GM23338 (cell line): Measurements from ENCODE around the gene TMTC4.

Experiments used
- CREB1 ChIP-seq: fragments of 250-450 bp; sonication (Bioruptor Pico); IDR thresholded peaks from 2 replicates; pipeline ENCODE4 v1.5.0; 2020; ENCODE audit warnings: low read depth, mild to moderate bottlenecking, moderate library complexity
- EZH2 ChIP-seq: fragments of 200-600 bp; sonication (generic); IDR thresholded peaks from one replicate; pipeline ENCODE4 v1.8.0; 2017; ENCODE audit warnings: antibody characterized with exemption, mild to moderate bottlenecking, low read depth; ENCODE audit not compliant: unreplicated experiment
- EZH2phosphoT487 ChIP-seq: fragments of 200-600 bp; sonication (generic); IDR thresholded peaks from one replicate; pipeline ENCODE4 v1.8.1; 2018; ENCODE audit warnings: antibody characterized with exemption; ENCODE audit not compliant: unreplicated experiment
- JUNB ChIP-seq: IDR thresholded peaks from one replicate; pipeline ENCODE4 v1.6.1; 2016; ENCODE audit warnings: antibody characterized with exemption; ENCODE audit not compliant: unreplicated experiment
- NANOG ChIP-seq: IDR thresholded peaks from 2 replicates; pipeline ENCODE4 v1.6.1; 2016; ENCODE audit warnings: antibody characterized with exemption, borderline replicate concordance
- POLR2AphosphoS5 ChIP-seq: IDR thresholded peaks from 2 replicates; pipeline ENCODE4 v1.6.1; 2016; ENCODE audit warnings: antibody characterized with exemption, low read depth
- STAT1 ChIP-seq: IDR thresholded peaks from one replicate; pipeline ENCODE4 v1.6.1; 2016; ENCODE audit warnings: antibody characterized with exemption; ENCODE audit not compliant: unreplicated experiment
- ZNF114 ChIP-seq: fragments of 250-450 bp; sonication (Bioruptor Pico); IDR thresholded peaks from 2 replicates; pipeline ENCODE4 v1.5.0; 2020; ENCODE audit warnings: mild to moderate bottlenecking, moderate library complexity
- TF ChIP-seq, protein P1 (sequence below), 2 experiments: fragments of 200-600 bp in 1 of 2; sonication (generic) in 1 of 2; conservative IDR thresholded peaks; 2 replicates each; pipeline versions ENCODE4 v1.5.1 to v1.6.1; 2016 to 2017; ENCODE audit warnings: antibody characterized with exemption in 2 of 2, low read depth in 2 of 2, mild to moderate bottlenecking in 2 of 2, moderate library complexity in 1 of 2
- TF ChIP-seq, protein P2 (sequence below): IDR thresholded peaks from one replicate; pipeline ENCODE4 v1.6.1; 2018; ENCODE audit warnings: antibody characterized with exemption; ENCODE audit not compliant: unreplicated experiment
- TF ChIP-seq, protein P3 (sequence below): fragments of 250-450 bp; sonication (Bioruptor Pico); IDR thresholded peaks from 2 replicates; pipeline ENCODE4 v1.5.0; 2020; ENCODE audit warnings: mild to moderate bottlenecking, moderate library complexity
- TF ChIP-seq, protein P4 (sequence below): IDR thresholded peaks from 2 replicates; pipeline ENCODE4 v1.6.1; 2016; ENCODE audit warnings: antibody characterized with exemption

DNA sequence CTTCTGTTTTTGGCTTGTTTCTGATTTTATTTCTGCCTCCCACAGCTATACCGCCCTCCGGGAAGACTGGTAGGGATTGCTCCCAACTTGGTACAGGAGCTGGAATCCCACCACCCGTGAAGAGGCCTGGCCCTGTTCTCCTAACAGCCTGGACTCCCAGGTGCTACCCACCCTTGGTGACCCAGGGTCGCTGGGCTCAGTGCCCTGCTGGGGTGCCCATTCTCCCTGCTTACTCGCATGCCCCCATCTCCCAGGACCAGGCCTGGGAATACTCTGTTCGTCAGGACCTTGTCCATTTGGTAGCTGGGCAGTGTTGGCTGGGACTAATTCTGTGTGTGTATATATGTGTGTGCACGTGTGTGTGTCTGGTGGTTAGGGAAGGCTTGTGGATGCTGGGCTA lies 41.0 kb upstream of the TMTC4 start:
- TF ChIP-seq POLR2AphosphoS5 (no peak), NANOG (no peak), EZH2 (no peak), STAT1 (no peak), JUNB (no peak), EZH2phosphoT487 (no peak), CREB1 (CRISPR knock-in tag) (no peak), ZNF114 (no peak)
- TF ChIP-seq, protein P1, sequence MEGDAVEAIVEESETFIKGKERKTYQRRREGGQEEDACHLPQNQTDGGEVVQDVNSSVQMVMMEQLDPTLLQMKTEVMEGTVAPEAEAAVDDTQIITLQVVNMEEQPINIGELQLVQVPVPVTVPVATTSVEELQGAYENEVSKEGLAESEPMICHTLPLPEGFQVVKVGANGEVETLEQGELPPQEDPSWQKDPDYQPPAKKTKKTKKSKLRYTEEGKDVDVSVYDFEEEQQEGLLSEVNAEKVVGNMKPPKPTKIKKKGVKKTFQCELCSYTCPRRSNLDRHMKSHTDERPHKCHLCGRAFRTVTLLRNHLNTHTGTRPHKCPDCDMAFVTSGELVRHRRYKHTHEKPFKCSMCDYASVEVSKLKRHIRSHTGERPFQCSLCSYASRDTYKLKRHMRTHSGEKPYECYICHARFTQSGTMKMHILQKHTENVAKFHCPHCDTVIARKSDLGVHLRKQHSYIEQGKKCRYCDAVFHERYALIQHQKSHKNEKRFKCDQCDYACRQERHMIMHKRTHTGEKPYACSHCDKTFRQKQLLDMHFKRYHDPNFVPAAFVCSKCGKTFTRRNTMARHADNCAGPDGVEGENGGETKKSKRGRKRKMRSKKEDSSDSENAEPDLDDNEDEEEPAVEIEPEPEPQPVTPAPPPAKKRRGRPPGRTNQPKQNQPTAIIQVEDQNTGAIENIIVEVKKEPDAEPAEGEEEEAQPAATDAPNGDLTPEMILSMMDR (conservative IDR thresholded peaks at IDR 0.05; ENCODE audit: low read depth in 2 of 2): no peak
- TF ChIP-seq, protein P2, sequence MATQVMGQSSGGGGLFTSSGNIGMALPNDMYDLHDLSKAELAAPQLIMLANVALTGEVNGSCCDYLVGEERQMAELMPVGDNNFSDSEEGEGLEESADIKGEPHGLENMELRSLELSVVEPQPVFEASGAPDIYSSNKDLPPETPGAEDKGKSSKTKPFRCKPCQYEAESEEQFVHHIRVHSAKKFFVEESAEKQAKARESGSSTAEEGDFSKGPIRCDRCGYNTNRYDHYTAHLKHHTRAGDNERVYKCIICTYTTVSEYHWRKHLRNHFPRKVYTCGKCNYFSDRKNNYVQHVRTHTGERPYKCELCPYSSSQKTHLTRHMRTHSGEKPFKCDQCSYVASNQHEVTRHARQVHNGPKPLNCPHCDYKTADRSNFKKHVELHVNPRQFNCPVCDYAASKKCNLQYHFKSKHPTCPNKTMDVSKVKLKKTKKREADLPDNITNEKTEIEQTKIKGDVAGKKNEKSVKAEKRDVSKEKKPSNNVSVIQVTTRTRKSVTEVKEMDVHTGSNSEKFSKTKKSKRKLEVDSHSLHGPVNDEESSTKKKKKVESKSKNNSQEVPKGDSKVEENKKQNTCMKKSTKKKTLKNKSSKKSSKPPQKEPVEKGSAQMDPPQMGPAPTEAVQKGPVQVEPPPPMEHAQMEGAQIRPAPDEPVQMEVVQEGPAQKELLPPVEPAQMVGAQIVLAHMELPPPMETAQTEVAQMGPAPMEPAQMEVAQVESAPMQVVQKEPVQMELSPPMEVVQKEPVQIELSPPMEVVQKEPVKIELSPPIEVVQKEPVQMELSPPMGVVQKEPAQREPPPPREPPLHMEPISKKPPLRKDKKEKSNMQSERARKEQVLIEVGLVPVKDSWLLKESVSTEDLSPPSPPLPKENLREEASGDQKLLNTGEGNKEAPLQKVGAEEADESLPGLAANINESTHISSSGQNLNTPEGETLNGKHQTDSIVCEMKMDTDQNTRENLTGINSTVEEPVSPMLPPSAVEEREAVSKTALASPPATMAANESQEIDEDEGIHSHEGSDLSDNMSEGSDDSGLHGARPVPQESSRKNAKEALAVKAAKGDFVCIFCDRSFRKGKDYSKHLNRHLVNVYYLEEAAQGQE: no peak
- TF ChIP-seq, protein P3, sequence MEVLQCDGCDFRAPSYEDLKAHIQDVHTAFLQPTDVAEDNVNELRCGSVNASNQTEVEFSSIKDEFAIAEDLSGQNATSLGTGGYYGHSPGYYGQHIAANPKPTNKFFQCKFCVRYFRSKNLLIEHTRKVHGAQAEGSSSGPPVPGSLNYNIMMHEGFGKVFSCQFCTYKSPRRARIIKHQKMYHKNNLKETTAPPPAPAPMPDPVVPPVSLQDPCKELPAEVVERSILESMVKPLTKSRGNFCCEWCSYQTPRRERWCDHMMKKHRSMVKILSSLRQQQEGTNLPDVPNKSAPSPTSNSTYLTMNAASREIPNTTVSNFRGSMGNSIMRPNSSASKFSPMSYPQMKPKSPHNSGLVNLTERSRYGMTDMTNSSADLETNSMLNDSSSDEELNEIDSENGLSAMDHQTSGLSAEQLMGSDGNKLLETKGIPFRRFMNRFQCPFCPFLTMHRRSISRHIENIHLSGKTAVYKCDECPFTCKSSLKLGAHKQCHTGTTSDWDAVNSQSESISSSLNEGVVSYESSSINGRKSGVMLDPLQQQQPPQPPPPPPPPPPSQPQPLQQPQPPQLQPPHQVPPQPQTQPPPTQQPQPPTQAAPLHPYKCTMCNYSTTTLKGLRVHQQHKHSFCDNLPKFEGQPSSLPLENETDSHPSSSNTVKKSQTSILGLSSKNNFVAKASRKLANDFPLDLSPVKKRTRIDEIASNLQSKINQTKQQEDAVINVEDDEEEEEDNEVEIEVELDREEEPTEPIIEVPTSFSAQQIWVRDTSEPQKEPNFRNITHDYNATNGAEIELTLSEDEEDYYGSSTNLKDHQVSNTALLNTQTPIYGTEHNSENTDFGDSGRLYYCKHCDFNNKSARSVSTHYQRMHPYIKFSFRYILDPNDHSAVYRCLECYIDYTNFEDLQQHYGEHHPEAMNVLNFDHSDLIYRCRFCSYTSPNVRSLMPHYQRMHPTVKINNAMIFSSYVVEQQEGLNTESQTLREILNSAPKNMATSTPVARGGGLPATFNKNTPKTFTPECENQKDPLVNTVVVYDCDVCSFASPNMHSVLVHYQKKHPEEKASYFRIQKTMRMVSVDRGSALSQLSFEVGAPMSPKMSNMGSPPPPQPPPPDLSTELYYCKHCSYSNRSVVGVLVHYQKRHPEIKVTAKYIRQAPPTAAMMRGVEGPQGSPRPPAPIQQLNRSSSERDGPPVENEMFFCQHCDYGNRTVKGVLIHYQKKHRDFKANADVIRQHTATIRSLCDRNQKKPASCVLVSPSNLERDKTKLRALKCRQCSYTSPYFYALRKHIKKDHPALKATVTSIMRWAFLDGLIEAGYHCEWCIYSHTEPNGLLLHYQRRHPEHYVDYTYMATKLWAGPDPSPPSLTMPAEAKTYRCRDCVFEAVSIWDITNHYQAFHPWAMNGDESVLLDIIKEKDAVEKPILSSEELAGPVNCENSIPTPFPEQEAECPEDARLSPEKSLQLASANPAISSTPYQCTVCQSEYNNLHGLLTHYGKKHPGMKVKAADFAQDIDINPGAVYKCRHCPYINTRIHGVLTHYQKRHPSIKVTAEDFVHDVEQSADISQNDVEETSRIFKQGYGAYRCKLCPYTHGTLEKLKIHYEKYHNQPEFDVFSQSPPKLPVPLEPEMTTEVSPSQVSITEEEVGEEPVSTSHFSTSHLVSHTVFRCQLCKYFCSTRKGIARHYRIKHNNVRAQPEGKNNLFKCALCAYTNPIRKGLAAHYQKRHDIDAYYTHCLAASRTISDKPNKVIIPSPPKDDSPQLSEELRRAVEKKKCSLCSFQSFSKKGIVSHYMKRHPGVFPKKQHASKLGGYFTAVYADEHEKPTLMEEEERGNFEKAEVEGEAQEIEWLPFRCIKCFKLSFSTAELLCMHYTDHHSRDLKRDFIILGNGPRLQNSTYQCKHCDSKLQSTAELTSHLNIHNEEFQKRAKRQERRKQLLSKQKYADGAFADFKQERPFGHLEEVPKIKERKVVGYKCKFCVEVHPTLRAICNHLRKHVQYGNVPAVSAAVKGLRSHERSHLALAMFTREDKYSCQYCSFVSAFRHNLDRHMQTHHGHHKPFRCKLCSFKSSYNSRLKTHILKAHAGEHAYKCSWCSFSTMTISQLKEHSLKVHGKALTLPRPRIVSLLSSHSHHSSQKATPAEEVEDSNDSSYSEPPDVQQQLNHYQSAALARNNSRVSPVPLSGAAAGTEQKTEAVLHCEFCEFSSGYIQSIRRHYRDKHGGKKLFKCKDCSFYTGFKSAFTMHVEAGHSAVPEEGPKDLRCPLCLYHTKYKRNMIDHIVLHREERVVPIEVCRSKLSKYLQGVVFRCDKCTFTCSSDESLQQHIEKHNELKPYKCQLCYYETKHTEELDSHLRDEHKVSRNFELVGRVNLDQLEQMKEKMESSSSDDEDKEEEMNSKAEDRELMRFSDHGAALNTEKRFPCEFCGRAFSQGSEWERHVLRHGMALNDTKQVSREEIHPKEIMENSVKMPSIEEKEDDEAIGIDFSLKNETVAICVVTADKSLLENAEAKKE: no peak
- TF ChIP-seq, protein P4, sequence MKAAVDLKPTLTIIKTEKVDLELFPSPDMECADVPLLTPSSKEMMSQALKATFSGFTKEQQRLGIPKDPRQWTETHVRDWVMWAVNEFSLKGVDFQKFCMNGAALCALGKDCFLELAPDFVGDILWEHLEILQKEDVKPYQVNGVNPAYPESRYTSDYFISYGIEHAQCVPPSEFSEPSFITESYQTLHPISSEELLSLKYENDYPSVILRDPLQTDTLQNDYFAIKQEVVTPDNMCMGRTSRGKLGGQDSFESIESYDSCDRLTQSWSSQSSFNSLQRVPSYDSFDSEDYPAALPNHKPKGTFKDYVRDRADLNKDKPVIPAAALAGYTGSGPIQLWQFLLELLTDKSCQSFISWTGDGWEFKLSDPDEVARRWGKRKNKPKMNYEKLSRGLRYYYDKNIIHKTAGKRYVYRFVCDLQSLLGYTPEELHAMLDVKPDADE: no peak
